ENCODE results near the gene GRAMD1A.

- TF ChIP-seq CTCF (IDR thresholded peaks at IDR 0.05) (no peak), ZFX (IDR thresholded peaks at IDR 0.05; ENCODE audit: borderline replicate concordance) (no peak)
Observed at GRCh38 chr19:35048911-35049411, 48.8 kb downstream of the GRAMD1A start.

Measured in 22Rv1 (cell line).